ENCODE results near the gene COQ4.

- TF ChIP-seq CTCF (IDR thresholded peaks at IDR 0.05) (no peak), ZFX (IDR thresholded peaks at IDR 0.05; ENCODE audit: borderline replicate concordance) (no peak)
Observed at GRCh38 chr9:128309551-128309950, 13.1 kb upstream of the COQ4 start.
